HG03354 (cell line): Measurements from ENCODE around the gene DOCK1.

Experiments used
- ATAC-seq: cut with Tn5 transposase; IDR thresholded peaks from one replicate; pipeline ENCODE4 v1.9.1; 2021; ENCODE audit warnings: mild to moderate bottlenecking; ENCODE audit not compliant: unreplicated experiment, poor library complexity, severe bottlenecking

Gene DOCK1

DNA sequence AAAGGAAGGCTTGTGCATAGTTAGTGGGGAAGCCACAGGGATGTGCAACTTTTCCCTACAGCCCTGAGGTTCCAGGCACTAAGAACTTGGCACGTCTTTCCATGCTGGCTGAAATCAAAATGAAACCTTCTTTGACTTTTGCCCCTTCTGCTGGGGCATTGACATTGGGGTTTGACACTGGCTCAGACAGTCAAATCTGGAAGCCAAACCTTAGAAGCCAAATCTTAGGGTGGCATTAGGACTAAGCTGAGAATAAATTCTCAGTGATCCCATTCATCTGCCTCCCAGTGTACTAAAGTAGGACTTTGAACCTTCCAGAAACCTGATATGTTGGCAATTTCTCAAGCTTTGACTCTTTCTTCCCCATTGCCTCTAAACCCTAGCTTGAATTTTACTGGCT lies 322.4 kb downstream of the DOCK1 start:
- ATAC-seq = no peak

DNA sequence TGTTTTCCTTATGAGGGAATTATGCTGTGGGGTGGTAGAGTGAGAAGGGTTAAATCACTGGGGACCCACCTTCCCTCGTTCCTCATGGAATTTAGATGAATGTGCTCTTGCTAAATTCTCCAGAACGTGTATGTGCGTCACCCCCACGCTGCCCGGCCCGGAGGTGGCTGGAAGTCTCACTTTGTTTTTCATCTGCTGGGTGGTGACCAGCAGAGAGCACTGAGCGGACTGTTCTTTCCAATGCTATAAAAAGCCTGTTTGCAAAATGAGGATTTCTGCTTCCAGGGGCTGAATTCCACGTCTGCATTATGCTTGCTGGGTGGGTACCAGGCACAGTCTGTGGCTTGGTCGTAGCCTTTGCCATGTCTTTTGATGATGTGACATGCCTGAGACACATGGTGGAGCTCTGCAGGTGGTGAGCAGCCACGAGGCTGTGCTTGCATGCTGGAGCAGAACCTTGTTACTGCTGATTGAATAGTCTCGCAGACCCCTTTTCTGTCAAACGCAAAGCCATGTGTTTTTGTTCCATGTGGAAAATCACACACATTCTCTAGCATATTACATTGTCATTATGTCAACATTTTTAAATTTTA lies 323.1 kb downstream of the DOCK1 start:
- no peak for ATAC-seq

- no peak for ATAC-seq
Observed at GRCh38 chr10:127234306-127234800, 329.1 kb downstream of the DOCK1 start.

GRCh38 chr10:127236266-127236665 lies 331.0 kb downstream of the DOCK1 start:
- ATAC-seq = no peak

DNA sequence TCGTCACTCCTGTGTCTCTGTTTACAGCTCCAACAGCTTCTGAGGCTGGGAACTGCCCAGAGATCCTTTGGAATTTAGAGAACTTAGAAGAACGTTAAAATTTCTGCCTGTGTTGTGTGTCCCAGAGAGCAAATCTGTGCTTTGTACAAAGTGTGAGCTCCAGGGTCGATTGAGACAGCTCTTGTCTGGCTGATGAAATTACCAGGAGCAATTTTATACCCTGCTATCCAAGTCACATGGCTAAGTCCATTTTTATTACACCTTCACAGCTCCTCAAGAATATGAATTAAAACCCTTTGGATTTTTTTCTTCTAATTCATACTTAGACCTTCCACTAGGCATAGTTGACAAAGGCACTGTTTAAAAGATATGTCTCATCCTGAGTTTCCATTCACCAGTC lies 337.7 kb downstream of the DOCK1 start:
- ATAC-seq = no peak

DNA sequence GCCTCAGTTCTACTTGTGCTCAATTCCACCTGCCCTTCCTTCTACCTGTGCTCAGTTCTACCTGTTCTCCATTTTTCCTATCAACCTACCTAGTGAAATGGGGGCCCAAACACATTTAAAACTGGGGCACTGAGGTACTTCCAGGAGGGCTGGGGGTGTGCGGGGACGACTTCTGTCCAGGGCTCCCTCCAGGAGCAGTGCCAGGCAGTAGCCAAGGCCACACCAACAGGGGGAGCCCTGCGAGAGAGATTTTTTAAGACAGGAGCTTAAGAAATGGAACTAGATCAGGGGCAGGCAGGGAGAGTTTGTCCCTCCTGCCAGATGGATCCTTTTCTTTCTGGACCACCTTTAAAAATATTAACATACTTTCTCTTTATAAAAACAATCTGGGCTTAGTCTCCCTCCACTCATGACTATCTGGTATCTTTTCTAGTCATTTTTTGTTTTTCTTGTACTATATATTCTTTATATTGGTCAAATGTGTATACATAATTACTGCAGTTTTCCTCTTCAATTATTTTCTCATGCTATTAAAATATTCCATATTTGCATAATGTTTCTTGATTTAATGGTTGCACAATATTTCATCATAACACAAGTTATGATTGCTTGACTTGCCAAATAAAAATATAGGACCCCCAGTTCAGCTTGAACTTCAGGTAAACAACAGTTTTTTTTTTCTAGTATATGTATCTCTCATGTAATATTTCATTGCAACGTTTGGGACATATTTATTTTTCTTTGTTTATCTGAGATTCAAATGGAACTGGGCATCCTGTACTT lies 338.5 kb downstream of the DOCK1 start:
- ATAC-seq = no peak

- no peak for ATAC-seq
Observed at GRCh38 chr10:127245456-127245855, 340.2 kb downstream of the DOCK1 start.

GRCh38 chr10:127250031-127250430 lies 344.8 kb downstream of the DOCK1 start:
- no peak for ATAC-seq

DNA sequence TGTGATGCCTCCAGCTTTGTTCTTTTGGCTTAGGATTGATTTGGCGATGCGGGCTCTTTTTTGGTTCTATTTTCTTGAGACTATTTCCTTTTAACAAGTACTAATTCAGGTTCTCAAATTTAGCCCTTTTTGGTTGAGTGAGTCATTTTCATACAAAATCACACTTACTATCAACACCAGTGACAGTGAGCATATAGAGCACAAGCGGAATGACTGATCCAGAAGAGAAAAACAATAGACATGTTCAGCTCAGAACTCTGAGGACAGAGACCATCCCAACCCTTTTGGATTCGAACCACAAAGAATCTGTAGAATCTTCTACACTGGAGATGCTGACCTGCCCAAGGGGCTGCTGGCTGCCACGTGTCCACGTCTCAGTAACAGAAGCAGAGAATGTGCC lies 347.6 kb downstream of the DOCK1 start:
- ATAC-seq = no peak

DNA sequence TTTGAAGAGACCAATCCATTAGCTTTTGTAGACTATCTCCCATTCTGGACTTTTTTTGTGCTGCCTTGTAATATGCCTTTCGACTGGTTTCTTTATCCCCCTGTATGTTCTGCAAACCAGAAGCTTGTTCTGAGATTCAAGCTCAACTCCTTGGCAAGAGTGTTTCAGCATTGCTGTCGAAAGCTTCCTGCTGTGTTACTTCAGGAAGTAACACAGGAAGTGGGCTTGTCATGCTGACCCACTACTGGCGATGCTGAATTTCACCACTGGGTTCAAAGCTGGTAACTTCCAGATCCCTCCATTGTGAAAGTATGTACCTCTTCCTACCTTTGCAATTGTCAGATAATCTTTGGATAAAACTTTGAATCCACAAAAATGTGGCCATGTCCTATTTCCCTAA lies 349.0 kb downstream of the DOCK1 start:
- no peak for ATAC-seq

- ATAC-seq = no peak
Observed at GRCh38 chr10:127257395-127257794, 352.2 kb downstream of the DOCK1 start.

GRCh38 chr10:127259347-127259746 lies 354.1 kb downstream of the DOCK1 start:
- no peak for ATAC-seq

- ATAC-seq = no peak
Observed at GRCh38 chr10:127262606-127263005, 357.4 kb downstream of the DOCK1 start.

DNA sequence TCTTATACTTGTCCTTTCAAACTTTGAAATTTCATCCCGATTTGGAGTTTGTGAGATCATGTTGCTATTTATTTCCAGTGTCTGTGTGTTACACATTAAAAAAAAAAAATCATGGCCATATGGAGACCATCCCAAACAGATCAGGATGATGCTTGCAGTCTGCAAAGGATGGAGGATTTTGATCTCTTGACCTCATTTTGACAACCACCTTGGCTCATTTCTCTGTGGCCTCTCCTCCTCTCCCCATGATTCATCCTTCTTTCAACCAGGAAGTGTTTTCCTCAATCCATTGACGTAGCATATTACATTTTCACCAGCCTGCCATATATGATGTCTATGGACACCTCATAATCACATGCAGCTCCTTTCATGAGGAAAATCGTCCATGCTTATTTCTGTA lies 360.1 kb downstream of the DOCK1 start:
- ATAC-seq = no peak

DNA sequence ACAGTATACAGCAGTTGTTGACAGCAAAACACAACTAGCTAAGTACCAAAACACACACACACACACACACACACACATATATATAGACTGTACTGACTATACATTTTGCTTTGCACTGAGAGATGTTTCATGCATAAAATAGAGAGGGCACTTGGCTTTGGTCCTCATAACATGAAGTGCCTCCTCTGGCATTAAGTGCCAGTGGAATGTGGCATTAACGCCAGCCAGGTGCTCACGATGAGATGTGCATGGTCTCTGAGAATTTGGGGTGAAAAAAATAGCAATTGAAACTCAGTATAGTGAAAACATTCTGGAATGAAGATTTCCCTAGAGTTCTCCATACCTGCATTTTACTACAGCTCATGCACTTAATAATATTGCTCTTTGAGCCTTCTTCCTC lies 361.2 kb downstream of the DOCK1 start:
- no peak for ATAC-seq

DNA sequence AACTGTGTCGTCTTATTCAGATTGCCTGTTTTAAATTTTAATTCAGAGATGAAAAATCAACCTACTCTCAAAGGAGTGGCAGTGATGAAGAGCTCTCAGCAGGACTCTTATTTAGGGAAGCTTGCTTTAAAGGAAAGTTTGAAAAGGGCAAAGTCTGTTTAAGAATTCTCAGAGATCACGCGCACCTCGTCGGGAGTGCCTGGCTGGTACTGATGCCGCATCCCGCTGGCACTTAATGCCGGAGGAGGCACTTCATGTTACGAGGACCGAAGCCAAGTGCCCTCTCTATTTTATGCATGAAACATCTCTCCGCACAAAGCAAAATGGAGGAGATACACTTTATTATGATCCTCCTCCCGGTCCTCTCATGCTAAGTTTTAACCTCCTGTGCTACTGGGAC lies 362.2 kb downstream of the DOCK1 start:
- no peak for ATAC-seq

- no peak for ATAC-seq
Observed at GRCh38 chr10:127272076-127272475, 366.8 kb downstream of the DOCK1 start.

DNA sequence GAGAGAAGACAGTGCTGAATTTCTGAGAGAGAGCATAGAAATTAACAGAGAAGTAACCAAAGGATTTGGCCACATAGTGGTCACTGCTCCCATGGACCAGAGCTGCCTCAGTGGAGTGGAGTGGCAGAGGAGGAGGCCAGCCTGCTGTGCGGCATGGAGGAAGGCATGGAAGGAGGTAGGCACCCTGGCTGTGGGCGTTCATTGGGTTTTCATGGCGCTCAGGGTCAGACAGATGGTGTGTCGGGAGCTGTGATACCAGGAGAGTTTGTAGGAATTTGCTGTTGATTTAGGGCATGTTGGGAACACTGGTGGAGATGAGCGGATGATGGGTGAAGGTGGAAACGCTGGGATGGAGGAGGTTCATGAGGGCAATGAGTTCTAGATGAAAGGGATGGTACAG lies 370.0 kb downstream of the DOCK1 start:
- no peak for ATAC-seq

GRCh38 chr10:127275793-127276450 lies 370.7 kb downstream of the DOCK1 start:
- no peak for ATAC-seq

- ATAC-seq = no peak
Observed at GRCh38 chr10:127276794-127277462, 371.7 kb downstream of the DOCK1 start.
